ENCODE data around the gene SMARCAL1. TPM values are rescaled to one million over a fixed set of nuclear protein-coding genes. Genes with fewer than 3 reads are reported as not detected.

The SMARCAL1 gene
- polyA plus RNA-seq, 1 donor from 2014 or later = 7.5 TPM

- Histone ChIP-seq H3K4me3 (ENCODE audit: low read length) (peak overlapping the region; percentile 95), H3K79me2 (replicated peaks; ENCODE audit: insufficient read depth, low read length) (peaks cover 15% of the 10 kb centered on the region), H3K36me3 (ENCODE audit: insufficient read depth, low read length) (no peaks in the 10 kb centered on the region), H3K9ac (ENCODE audit: low read length) (peak overlapping the region; percentile 47), H4K20me1 (ENCODE audit: insufficient read depth) (no peaks in the 10 kb centered on the region), H3F3A (ENCODE audit: insufficient read depth, low read length, poor library complexity, severe bottlenecking) (peaks cover 4% of the 10 kb centered on the region), H3K9me2 (ENCODE audit: insufficient read depth, low read length) (no peaks in the 10 kb centered on the region), H3K27me3 (ENCODE audit: insufficient read depth, low read depth, low read length) (no peaks in the 10 kb centered on the region), H3K4me2 (ENCODE audit: low read length) (peak overlapping the region; percentile 77), H3K27ac (ENCODE audit: low read length) (peak overlapping the region; percentile 19), H2AFZ (ENCODE audit: low read depth, low read length) (peak overlapping the region; percentile 27), H3K9me3 (ENCODE audit: low read length) (no peaks in the 10 kb centered on the region)
- TF ChIP-seq RAD21 (conservative IDR thresholded peaks at IDR 0.05) (no peak), EP300 (conservative IDR thresholded peaks at IDR 0.05; ENCODE audit: poor library complexity, severe bottlenecking) (no peak)
Measured at GRCh38 chr2:216366777-216367471, 45.4 kb upstream of the SMARCAL1 start.

DNA sequence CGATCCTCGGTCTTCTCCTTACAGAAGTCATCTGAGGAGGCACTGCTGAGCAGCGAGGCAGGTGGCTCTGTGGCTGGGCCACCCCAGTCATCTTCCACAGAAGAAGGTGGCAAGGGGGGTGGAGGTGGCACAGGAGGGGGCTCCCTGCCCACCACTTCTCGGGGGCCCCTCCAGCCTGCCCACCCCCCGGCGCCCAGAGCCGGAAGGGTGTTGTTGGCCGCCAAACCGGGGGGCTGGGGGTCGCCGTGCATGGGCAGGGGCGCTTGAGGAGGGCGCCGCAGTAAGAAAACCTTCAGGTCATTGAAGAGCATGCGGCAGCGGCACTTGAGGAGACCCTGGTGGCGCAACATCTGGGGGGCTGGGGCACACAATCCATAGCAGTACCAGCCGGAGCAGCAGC, 42.5 kb upstream of the SMARCAL1 start:
- TF ChIP-seq MXI1 (conservative IDR thresholded peaks at IDR 0.05; ENCODE audit: poor library complexity, severe bottlenecking) (no peak), SMC3 (conservative IDR thresholded peaks at IDR 0.05; ENCODE audit: poor library complexity) (no peak), EZH2 (IDR thresholded peaks at IDR 0.05; ENCODE audit: borderline replicate concordance, insufficient read depth, low read length, poor library complexity, severe bottlenecking) (no peak), POLR2AphosphoS5 (IDR thresholded peaks at IDR 0.05) (no peak), EP300 (conservative IDR thresholded peaks at IDR 0.05; ENCODE audit: poor library complexity, severe bottlenecking) (no peak), RAD21 (conservative IDR thresholded peaks at IDR 0.05) (no peak), TAF1 (IDR thresholded peaks at IDR 0.05; ENCODE audit: low read depth) (no peak)
- TF ChIP-seq, protein P1, sequence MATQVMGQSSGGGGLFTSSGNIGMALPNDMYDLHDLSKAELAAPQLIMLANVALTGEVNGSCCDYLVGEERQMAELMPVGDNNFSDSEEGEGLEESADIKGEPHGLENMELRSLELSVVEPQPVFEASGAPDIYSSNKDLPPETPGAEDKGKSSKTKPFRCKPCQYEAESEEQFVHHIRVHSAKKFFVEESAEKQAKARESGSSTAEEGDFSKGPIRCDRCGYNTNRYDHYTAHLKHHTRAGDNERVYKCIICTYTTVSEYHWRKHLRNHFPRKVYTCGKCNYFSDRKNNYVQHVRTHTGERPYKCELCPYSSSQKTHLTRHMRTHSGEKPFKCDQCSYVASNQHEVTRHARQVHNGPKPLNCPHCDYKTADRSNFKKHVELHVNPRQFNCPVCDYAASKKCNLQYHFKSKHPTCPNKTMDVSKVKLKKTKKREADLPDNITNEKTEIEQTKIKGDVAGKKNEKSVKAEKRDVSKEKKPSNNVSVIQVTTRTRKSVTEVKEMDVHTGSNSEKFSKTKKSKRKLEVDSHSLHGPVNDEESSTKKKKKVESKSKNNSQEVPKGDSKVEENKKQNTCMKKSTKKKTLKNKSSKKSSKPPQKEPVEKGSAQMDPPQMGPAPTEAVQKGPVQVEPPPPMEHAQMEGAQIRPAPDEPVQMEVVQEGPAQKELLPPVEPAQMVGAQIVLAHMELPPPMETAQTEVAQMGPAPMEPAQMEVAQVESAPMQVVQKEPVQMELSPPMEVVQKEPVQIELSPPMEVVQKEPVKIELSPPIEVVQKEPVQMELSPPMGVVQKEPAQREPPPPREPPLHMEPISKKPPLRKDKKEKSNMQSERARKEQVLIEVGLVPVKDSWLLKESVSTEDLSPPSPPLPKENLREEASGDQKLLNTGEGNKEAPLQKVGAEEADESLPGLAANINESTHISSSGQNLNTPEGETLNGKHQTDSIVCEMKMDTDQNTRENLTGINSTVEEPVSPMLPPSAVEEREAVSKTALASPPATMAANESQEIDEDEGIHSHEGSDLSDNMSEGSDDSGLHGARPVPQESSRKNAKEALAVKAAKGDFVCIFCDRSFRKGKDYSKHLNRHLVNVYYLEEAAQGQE (IDR thresholded peaks at IDR 0.05; ENCODE audit: borderline replicate concordance) = no peak
- TF ChIP-seq, protein P2, sequence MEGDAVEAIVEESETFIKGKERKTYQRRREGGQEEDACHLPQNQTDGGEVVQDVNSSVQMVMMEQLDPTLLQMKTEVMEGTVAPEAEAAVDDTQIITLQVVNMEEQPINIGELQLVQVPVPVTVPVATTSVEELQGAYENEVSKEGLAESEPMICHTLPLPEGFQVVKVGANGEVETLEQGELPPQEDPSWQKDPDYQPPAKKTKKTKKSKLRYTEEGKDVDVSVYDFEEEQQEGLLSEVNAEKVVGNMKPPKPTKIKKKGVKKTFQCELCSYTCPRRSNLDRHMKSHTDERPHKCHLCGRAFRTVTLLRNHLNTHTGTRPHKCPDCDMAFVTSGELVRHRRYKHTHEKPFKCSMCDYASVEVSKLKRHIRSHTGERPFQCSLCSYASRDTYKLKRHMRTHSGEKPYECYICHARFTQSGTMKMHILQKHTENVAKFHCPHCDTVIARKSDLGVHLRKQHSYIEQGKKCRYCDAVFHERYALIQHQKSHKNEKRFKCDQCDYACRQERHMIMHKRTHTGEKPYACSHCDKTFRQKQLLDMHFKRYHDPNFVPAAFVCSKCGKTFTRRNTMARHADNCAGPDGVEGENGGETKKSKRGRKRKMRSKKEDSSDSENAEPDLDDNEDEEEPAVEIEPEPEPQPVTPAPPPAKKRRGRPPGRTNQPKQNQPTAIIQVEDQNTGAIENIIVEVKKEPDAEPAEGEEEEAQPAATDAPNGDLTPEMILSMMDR (IDR thresholded peaks at IDR 0.05; ENCODE audit: poor library complexity, severe bottlenecking) = no peak
- no peak overlapping the region for H2AFZ ChIP-seq (ENCODE audit: low read depth, low read length)
- peaks cover 15% of the 10 kb centered on the region for H3K79me2 ChIP-seq (replicated peaks; ENCODE audit: insufficient read depth, low read length)
- H3K4me3 ChIP-seq (ENCODE audit: low read length) = peak overlapping the region; percentile 95
- no peaks in the 10 kb centered on the region for H3K27me3 ChIP-seq (ENCODE audit: insufficient read depth, low read depth, low read length)
- no peaks in the 10 kb centered on the region for H3K36me3 ChIP-seq (ENCODE audit: insufficient read depth, low read length)
- no peaks in the 10 kb centered on the region for H3K9me2 ChIP-seq (ENCODE audit: insufficient read depth, low read length)
- H3K27ac ChIP-seq (ENCODE audit: low read length) = no peak overlapping the region
- peaks cover 4% of the 10 kb centered on the region for H3F3A ChIP-seq (ENCODE audit: insufficient read depth, low read length, poor library complexity, severe bottlenecking)
- no peak overlapping the region for H3K4me2 ChIP-seq (ENCODE audit: low read length)
- H3K9ac ChIP-seq (ENCODE audit: low read length) = no peak overlapping the region
- H4K20me1 ChIP-seq (ENCODE audit: insufficient read depth) = no peaks in the 10 kb centered on the region
- no peaks in the 10 kb centered on the region for H3K9me3 ChIP-seq (ENCODE audit: low read length)

Measured in neural cell (in vitro differentiated cells).